ENCODE data around the gene REEP1. TPM values are rescaled to one million over a fixed set of nuclear protein-coding genes. Genes with fewer than 3 reads are reported as not detected.

The REEP1 gene
- total RNA-seq, 2 donors from 2014 or later, result 4.0 to 5.4 TPM

- no peak overlapping the region for H3K4me3 ChIP-seq
- DNase-seq, result no peak
- ATAC-seq, result no peak
- WGBS, 2 donors, result 63 to 95% methylated on average over 4 of the region's 4 CpGs
- H3K4me1 ChIP-seq, result peaks cover 12% of the 10 kb centered on the region
- H3K9me3 ChIP-seq, result no peaks in the 10 kb centered on the region
- H3K27me3 ChIP-seq, result no peaks in the 10 kb centered on the region
- TF ChIP-seq POLR2A (IDR thresholded peaks at IDR 0.05), result no peak
- no peak for TF ChIP-seq CTCF (IDR thresholded peaks at IDR 0.05)
- H3K36me3 ChIP-seq (replicated peaks in 1 of 2; ENCODE audit: insufficient read depth in 1 of 2, low read depth in 2 of 2), result no peaks in the 10 kb centered on the region
- no peak overlapping the region for H3K27ac ChIP-seq
- intact Hi-C loops (cut with DNase I), result no loop called here
These were observed 98.1 kb downstream of the REEP1 start for GRCh38 chr2:86239326-86239725.

GRCh38 chr2:86238354-86238753 lies 99.1 kb downstream of the REEP1 start:
- H3K27ac ChIP-seq, result no peak overlapping the region
- H3K27me3 ChIP-seq, result no peaks in the 10 kb centered on the region
- ATAC-seq (no peak), DNase-seq (no peak)
- no peak overlapping the region for H3K4me3 ChIP-seq
- intact Hi-C loops (cut with DNase I), result no loop called here
- H3K4me1 ChIP-seq, result peaks cover 2% of the 10 kb centered on the region
- no peaks in the 10 kb centered on the region for H3K36me3 ChIP-seq (replicated peaks in 1 of 2; ENCODE audit: insufficient read depth in 1 of 2, low read depth in 2 of 2)
- no peak for TF ChIP-seq CTCF (IDR thresholded peaks at IDR 0.05)
- TF ChIP-seq POLR2A (IDR thresholded peaks at IDR 0.05), result no peak
- 83 to 97% methylated on average over 5 of the region's 5 CpGs for WGBS, 2 donors
- H3K9me3 ChIP-seq, result no peaks in the 10 kb centered on the region

- H3K27ac ChIP-seq, result no peak overlapping the region
- ATAC-seq, result no peak
- no peak for DNase-seq
- H3K4me1 ChIP-seq, result no peaks in the 10 kb centered on the region
- intact Hi-C loops (cut with DNase I), result no loop called here
- no peaks in the 10 kb centered on the region for H3K27me3 ChIP-seq
- H3K36me3 ChIP-seq (replicated peaks in 1 of 2; ENCODE audit: insufficient read depth in 1 of 2, low read depth in 2 of 2), result no peaks in the 10 kb centered on the region
- H3K4me3 ChIP-seq, result no peak overlapping the region
- TF ChIP-seq POLR2A (IDR thresholded peaks at IDR 0.05) (no peak), CTCF (IDR thresholded peaks at IDR 0.05) (no peak)
- no peaks in the 10 kb centered on the region for H3K9me3 ChIP-seq
- 77 to 80% methylated on average over 5 of the region's 5 CpGs for WGBS, 2 donors
These were observed 100.3 kb downstream of the REEP1 start for GRCh38 chr2:86237172-86237571.

- Histone ChIP-seq H3K27me3 (no peaks in the 10 kb centered on the region), H3K36me3 (replicated peaks in 1 of 2; ENCODE audit: insufficient read depth in 1 of 2, low read depth in 2 of 2) (no peaks in the 10 kb centered on the region), H3K9me3 (no peaks in the 10 kb centered on the region), H3K27ac (no peak overlapping the region), H3K4me3 (no peak overlapping the region), H3K4me1 (no peaks in the 10 kb centered on the region)
- DNase-seq (no peak), ATAC-seq (no peak)
- intact Hi-C loops (cut with DNase I), result no loop called here
- WGBS, 2 donors, result 79 to 87% methylated on average over 11 to 12 of the region's 12 CpGs
- TF ChIP-seq CTCF (IDR thresholded peaks at IDR 0.05) (no peak), POLR2A (IDR thresholded peaks at IDR 0.05) (no peak)
These were observed 102.0 kb downstream of the REEP1 start for GRCh38 chr2:86235196-86235980.

- no peak overlapping the region for H3K27ac ChIP-seq
- H3K4me1 ChIP-seq, result no peaks in the 10 kb centered on the region
- TF ChIP-seq POLR2A (IDR thresholded peaks at IDR 0.05) (no peak), CTCF (IDR thresholded peaks at IDR 0.05) (no peak)
- no peak for ATAC-seq
- no peaks in the 10 kb centered on the region for H3K27me3 ChIP-seq
- no peak for DNase-seq
- intact Hi-C loops (cut with DNase I), result no loop called here
- H3K36me3 ChIP-seq (replicated peaks in 1 of 2; ENCODE audit: insufficient read depth in 1 of 2, low read depth in 2 of 2), result no peaks in the 10 kb centered on the region
- WGBS, 2 donors, result 60 to 64% methylated on average over 3 of the region's 3 CpGs
- no peak overlapping the region for H3K4me3 ChIP-seq
- H3K9me3 ChIP-seq, result no peaks in the 10 kb centered on the region
These were observed 102.8 kb downstream of the REEP1 start for GRCh38 chr2:86234563-86235131.
